IPS-20b (cell line): ENCODE results near the gene CFAP206.

Experiments used
- H3K27ac ChIP-seq: one replicate; pipeline ENCODE4 v1.5.1; 2013; ENCODE audit warnings: low read length
- H3K27me3 ChIP-seq: 2 replicates; pipeline ENCODE4 v1.6.1; 2013; ENCODE audit warnings: mild to moderate bottlenecking, low read length, inconsistent platforms; ENCODE audit not compliant: insufficient read depth
- H3K36me3 ChIP-seq: 2 replicates; pipeline ENCODE4 v1.6.1; 2013; ENCODE audit warnings: low read depth, mild to moderate bottlenecking, inconsistent platforms, low read length, moderate library complexity; ENCODE audit not compliant: insufficient read depth
- H3K4me1 ChIP-seq: 2 replicates; pipeline ENCODE4 v1.6.1; 2013; ENCODE audit warnings: mild to moderate bottlenecking, control low read depth, inconsistent platforms, low read length, moderate library complexity; ENCODE audit not compliant: insufficient read depth
- H3K4me3 ChIP-seq: 2 replicates; pipeline ENCODE4 v1.5.1; 2013; ENCODE audit warnings: mild to moderate bottlenecking, low read length, inconsistent platforms
- H3K9ac ChIP-seq: 2 replicates; pipeline ENCODE4 v1.6.1; 2013; ENCODE audit warnings: low read depth, mild to moderate bottlenecking, inconsistent platforms, low read length, moderate library complexity
- H3K9me3 ChIP-seq: 2 replicates; pipeline ENCODE4 v1.6.1; 2013; ENCODE audit warnings: mild to moderate bottlenecking, low read depth, low read length, inconsistent platforms; ENCODE audit not compliant: insufficient read depth

Gene CFAP206

DNA sequence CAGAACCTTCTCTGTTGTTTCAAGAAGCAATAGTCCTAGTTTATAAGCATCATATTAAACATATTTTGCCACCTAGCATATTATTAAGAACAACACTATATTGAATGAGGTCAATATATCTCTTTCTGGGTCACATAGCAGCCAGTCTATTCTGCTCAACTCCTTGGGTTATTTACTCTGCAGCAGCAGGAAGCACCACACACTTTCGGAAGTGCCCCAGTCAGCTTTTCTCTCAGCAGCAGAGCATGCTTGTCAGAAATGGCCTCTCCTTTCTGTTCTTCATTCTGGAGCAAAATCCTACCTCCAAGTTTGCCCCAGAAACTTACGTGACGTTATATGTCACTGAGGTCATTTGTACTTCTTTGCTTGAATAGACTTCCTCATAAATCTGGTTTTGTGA lies 22.7 kb downstream of the CFAP206 start:
- Histone ChIP-seq H3K4me1 (no peaks in the 10 kb centered on the region), H3K36me3 (no peaks in the 10 kb centered on the region), H3K27me3 (no peaks in the 10 kb centered on the region), H3K27ac (no peak overlapping the region), H3K9me3 (no peaks in the 10 kb centered on the region), H3K9ac (no peak overlapping the region), H3K4me3 (no peak overlapping the region)

DNA sequence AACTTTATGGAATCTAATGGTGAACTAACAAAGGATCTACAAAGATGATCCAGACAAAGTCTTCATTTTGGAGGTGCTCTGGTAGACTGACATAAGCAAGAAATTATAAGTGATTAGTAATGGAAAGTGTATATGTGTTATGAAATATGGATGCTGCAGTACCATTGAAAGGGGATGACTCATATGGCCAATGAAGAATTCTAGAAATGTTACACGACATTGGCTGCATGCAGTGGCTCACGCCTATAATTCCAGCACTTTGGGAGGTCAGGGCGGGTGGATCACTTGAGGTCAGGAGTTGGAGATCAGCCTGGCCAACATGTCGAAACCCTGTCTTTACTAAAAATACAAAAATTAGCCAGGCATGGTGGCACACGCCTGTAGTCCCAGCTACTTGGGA lies 23.5 kb downstream of the CFAP206 start:
- Histone ChIP-seq H3K4me3 (no peak overlapping the region), H3K9me3 (no peaks in the 10 kb centered on the region), H3K27ac (no peak overlapping the region), H3K4me1 (no peaks in the 10 kb centered on the region), H3K27me3 (no peaks in the 10 kb centered on the region), H3K36me3 (no peaks in the 10 kb centered on the region), H3K9ac (no peak overlapping the region)

DNA sequence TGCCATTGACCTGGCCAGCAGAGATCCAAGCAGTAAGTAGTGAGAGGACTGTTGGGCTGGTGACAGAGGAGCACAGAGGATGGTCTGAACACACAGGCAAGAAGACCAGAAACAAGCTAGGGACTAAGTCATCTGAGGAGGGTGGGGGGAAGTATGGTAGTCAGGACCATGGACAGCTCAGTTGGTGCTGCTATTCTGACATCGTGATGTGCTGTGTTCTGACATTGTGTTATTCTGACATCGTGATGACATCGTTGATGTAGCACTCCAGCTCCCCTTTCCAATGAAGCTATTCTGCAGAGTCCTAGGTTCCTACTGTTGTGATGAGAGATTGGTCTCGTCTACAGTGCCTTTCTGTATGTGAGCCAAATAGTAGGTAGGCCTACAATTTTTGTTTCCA lies 28.7 kb downstream of the CFAP206 start:
- Histone ChIP-seq H3K9me3 (no peaks in the 10 kb centered on the region), H3K4me3 (no peak overlapping the region), H3K27ac (no peak overlapping the region), H3K36me3 (no peaks in the 10 kb centered on the region), H3K9ac (no peak overlapping the region), H3K4me1 (no peaks in the 10 kb centered on the region), H3K27me3 (no peaks in the 10 kb centered on the region)

DNA sequence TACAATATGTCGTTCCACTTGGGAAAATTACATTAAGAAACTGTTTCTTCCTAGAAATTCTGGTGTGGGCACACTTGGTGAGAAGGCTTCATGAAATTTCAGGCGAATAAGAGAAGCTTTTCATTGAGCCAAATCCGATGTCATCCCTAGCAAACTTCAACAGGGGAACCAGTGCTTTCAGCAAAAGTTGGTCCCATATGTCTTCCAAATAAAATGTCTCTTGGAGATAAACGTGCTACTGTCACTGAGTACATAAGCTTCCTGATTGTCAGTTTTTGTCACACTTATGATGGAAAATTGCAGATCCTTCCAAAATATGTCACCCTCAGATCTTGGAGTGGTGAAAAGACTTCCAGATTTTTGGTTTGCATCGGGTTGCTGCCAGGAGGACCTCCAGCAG lies 33.9 kb downstream of the CFAP206 start:
- H3K36me3 ChIP-seq = no peaks in the 10 kb centered on the region
- H3K27me3 ChIP-seq = no peaks in the 10 kb centered on the region
- no peak overlapping the region for H3K27ac ChIP-seq
- H3K4me1 ChIP-seq = peaks cover 8% of the 10 kb centered on the region
- no peaks in the 10 kb centered on the region for H3K9me3 ChIP-seq
- H3K9ac ChIP-seq = no peak overlapping the region
- no peak overlapping the region for H3K4me3 ChIP-seq

DNA sequence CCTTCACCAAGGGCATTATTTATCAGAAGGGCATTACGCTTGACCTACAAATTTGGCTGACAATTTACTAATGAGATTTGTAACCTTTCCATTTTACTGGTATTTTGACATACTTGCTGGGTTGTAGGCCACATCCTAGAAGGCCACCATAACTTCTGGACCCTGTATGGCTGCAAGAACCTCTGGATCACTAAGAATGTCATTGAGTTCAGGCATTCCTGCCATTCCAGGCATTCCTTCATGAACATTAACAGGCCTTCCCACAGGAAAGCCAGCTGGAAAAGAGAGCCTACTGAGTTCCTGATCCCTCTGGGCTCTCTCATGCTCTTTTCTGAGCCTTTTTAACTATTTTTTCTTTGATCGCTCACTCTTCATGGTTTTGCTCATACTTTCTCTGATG lies 36.6 kb downstream of the CFAP206 start:
- H3K4me3 ChIP-seq = peak overlapping the region; percentile 30; the same call in 1 of the 2 replicates
- H3K36me3 ChIP-seq = no peaks in the 10 kb centered on the region
- H3K27ac ChIP-seq = no peak overlapping the region
- peaks cover 8% of the 10 kb centered on the region for H3K4me1 ChIP-seq
- H3K27me3 ChIP-seq = no peaks in the 10 kb centered on the region
- no peaks in the 10 kb centered on the region for H3K9me3 ChIP-seq
- H3K9ac ChIP-seq = no peak overlapping the region

DNA sequence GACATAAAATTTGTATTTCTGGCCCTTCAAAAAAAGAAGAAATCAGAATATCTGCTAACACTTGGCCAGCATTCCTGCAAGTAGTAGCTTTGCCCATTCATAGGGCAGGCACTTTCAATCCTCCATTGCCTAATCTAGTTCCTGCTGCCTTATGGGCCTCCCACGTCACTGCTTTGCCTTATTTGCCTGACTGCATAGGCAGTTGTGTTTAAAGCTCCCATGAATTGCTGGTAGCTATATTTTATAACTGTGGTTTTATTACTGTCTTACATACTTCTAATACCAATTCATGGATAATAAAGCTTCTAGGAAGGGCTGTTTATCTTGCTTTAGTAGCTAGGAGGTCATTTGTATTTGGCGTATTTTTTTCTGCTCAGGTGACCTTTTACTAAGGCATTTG lies 57.3 kb downstream of the CFAP206 start:
- Histone ChIP-seq H3K27me3 (no peaks in the 10 kb centered on the region), H3K9me3 (no peaks in the 10 kb centered on the region), H3K4me1 (no peaks in the 10 kb centered on the region), H3K9ac (no peak overlapping the region), H3K27ac (no peak overlapping the region), H3K4me3 (no peak overlapping the region), H3K36me3 (no peaks in the 10 kb centered on the region)

DNA sequence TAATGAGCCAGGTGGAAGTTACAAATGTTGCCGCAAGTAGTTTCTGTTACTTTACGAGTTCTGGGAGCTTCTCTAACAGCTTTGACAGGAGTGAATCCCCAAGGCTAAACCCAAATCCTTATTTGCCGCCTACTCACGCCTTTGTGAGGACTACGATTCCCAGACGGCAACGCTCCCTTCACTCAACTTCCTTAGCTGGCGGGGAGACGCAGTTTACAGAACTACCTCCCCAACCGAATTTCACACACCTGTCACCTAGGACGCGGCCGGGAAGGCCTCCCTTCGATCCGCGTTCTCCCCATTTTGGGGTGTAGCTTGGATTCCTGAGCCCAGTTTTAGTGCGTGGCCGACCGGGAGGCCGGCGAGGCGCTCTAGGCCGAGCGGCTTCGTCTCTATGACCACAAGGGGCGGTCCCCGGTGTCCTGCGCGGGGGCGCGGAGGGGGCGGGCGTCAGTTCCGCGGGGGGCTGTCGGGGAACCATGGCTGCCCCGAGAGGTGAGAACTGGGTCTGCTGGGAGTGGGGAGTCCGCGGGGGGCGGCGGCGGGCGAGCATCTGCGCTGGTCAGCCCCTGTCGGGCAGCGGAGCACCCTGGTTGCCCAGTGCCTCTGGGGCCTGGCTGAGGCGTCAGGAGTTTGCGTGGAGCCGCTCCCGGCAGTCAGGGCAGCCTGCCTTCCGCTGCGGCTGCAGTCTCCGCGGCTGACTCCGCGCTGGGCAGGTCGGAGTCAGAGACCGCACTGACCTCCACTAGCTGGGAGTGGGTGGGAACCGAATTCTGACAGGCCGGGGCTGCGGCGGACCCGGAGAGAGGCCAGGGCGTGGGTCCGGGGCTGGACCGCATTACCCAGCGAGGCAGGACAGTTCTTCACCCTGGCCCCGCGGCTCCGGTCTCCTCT lies 65.0 kb downstream of the CFAP206 start, which contains the start of gene SLC35A1:
SLC35A1 (plus strand) TSS at position 450 of the 894 bp plus-strand sequence; CDS start at position 480, 30 bp downstream.
- no peaks in the 10 kb centered on the region for H3K36me3 ChIP-seq
- no peaks in the 10 kb centered on the region for H3K9me3 ChIP-seq
- H3K4me1 ChIP-seq = no peaks in the 10 kb centered on the region; the same call in 1 of the 2 replicates
- H3K9ac ChIP-seq = peak within 1 kb of the TSS; percentile 83; the same call in 1 of the 2 replicates
- no peaks in the 10 kb centered on the region; the same call in 1 of the 2 replicates for H3K27me3 ChIP-seq
- no peak within 1 kb of the TSS for H3K27ac ChIP-seq
- H3K4me3 ChIP-seq = peak within 1 kb of the TSS; percentile 97

DNA sequence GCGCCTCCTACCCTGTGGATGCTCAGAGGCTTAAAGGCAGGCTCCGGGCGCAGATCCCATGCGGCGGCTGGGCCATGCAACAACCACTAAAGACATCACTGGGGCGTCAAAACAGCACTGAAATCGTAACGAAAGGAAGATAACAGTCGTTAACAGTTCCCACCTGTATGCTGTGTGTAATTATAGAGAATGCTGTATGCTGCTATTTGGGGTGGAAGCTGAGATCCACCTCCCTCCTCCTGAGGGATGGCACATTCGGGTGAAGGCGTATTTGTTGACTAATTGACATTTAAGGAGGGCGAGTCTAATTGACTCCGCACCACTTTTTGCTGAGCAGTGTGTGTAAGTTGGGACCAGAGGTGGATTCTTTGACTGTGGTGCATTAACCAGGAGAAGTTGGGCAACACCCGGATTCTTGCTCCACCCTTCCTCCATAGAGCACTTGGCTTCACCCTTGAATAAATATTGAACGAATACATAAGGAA lies 65.7 kb downstream of the CFAP206 start:
- H3K27me3 ChIP-seq = no peaks in the 10 kb centered on the region; the same call in 1 of the 2 replicates
- peak overlapping the region; percentile 83; the same call in 1 of the 2 replicates for H3K9ac ChIP-seq
- H3K4me1 ChIP-seq = no peaks in the 10 kb centered on the region; the same call in 1 of the 2 replicates
- H3K9me3 ChIP-seq = no peaks in the 10 kb centered on the region
- H3K36me3 ChIP-seq = no peaks in the 10 kb centered on the region
- peak overlapping the region; percentile 97 for H3K4me3 ChIP-seq
- H3K27ac ChIP-seq = no peak overlapping the region

DNA sequence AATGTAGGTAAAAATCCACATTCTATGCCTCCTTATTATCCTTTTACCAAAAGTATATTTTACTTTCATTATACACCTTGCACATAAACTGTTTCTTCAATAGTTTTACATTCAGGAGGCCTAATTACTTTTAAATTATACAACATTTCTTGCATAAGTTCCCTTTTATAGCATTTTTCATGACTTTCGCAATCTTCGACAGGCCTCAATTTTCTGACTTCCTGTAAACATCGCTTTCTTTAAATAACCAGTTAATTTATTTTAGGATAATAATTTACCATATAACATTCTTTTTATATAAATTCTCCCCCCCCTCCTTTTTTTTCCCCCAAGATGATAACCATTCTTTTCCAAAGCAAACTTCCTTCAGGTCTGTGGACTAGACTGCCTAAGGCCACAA lies 74.2 kb downstream of the CFAP206 start:
- no peaks in the 10 kb centered on the region for H3K36me3 ChIP-seq
- H3K27me3 ChIP-seq = no peaks in the 10 kb centered on the region
- H3K27ac ChIP-seq = no peak overlapping the region
- no peak overlapping the region for H3K9ac ChIP-seq
- H3K9me3 ChIP-seq = 0 out of 2 replicates have a peak, but pooled peaks cover 3% of the 10 kb centered on the region
- H3K4me1 ChIP-seq = no peaks in the 10 kb centered on the region
- H3K4me3 ChIP-seq = no peak overlapping the region

DNA sequence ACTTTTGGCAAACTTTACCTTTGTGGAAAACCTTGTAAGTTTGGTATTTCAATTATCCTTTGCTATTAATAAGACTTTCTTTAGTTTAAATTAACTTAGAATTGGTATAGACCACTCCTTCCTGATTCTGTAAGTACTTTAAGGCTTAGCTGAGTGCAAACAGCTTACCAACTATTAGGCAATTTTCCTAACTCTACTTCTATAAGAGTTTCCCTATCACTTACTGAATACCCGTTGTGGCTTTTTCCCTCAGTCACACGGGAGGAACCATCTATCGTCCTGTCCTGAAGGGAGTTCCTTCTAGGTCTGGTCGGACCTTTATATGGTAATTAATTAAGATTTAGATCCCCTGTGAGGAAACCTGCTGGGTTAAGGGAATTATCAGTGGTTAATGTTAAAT lies 74.6 kb downstream of the CFAP206 start:
- Histone ChIP-seq H3K9me3 (0 out of 2 replicates have a peak, but pooled peaks cover 3% of the 10 kb centered on the region), H3K4me1 (0 out of 2 replicates have a peak, but pooled peaks cover 2% of the 10 kb centered on the region), H3K4me3 (no peak overlapping the region), H3K9ac (no peak overlapping the region), H3K27ac (no peak overlapping the region), H3K27me3 (no peaks in the 10 kb centered on the region), H3K36me3 (no peaks in the 10 kb centered on the region)

DNA sequence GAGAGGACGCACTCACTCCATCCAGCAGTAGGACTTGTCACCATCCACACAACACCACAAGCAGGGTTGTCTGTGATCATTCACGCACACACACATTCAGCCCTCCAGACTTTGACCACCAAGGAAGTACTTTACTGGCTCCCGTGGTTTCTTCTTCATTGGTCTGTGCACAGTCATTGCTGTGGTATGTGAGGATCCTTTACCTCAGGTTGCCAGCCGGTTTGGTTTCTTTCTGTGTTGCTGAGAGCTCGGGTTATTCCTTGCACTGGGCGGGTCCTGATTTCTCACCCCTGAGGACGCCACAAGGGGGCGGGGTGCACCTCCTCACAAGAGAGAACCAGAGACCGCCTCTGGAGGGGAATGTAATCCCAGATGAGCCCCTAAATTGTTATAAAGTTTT lies 76.2 kb downstream of the CFAP206 start:
- Histone ChIP-seq H3K27me3 (no peaks in the 10 kb centered on the region), H3K9me3 (0 out of 2 replicates have a peak, but pooled peaks cover 3% of the 10 kb centered on the region), H3K4me1 (0 out of 2 replicates have a peak, but pooled peaks cover 4% of the 10 kb centered on the region), H3K27ac (no peak overlapping the region), H3K4me3 (no peak overlapping the region), H3K9ac (no peak overlapping the region), H3K36me3 (no peaks in the 10 kb centered on the region)

DNA sequence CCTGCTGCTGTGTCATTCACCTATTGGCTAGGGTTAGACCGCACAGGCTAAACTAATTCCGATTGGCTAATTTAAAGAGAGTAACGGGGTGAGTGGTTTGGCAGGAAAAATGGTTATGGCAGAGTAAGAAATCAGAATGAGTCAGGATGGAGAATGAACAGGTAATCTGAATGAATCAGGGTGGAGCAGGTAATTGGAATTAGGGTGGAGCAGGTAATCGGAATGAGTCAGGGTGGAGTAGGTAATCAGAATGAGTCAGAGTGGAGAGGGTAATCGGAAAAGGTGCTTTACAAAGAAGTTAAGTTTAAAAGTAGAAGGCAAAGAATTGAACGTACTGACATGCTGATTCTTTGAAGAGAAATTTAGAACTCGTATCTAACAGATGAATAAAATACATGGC lies 76.7 kb downstream of the CFAP206 start:
- Histone ChIP-seq H3K27me3 (no peaks in the 10 kb centered on the region), H3K36me3 (no peaks in the 10 kb centered on the region), H3K4me1 (0 out of 2 replicates have a peak, but pooled peaks cover 4% of the 10 kb centered on the region), H3K4me3 (no peak overlapping the region), H3K9me3 (0 out of 2 replicates have a peak, but pooled peaks cover 3% of the 10 kb centered on the region), H3K27ac (no peak overlapping the region), H3K9ac (no peak overlapping the region)
